Urinary bladder (tissue), 4 donors: ENCODE data around the gene SGSM1. TPM values are rescaled to one million over a fixed set of nuclear protein-coding genes. Genes with fewer than 3 reads are reported as not detected.
"Not testable (repeated sequence)": the region's sequence is repeated elsewhere in the genome, so short reads cannot be mapped to it uniquely, and the experiment has no call there.

Experiments used
- DNase-seq: peaks from one replicate; pipeline ENCODE4 v3.0.0-alpha.2; 2015; ENCODE audit errors: extremely low spot score
- H3K27ac ChIP-seq: one replicate; pipeline ENCODE4 v1.5.1; 2013; ENCODE audit warnings: low read depth, mild to moderate bottlenecking, moderate library complexity
- H3K36me3 ChIP-seq: one replicate; pipeline ENCODE4 v1.6.1; 2013; ENCODE audit warnings: mild to moderate bottlenecking, moderate library complexity; ENCODE audit not compliant: insufficient read depth
- H3K4me1 ChIP-seq: one replicate; pipeline ENCODE4 v1.6.1; 2013; ENCODE audit warnings: mild to moderate bottlenecking, moderate library complexity; ENCODE audit not compliant: insufficient read depth
- H3K4me3 ChIP-seq: one replicate; pipeline ENCODE4 v1.5.1; 2013; ENCODE audit warnings: low read depth, low read length
- WGBS: extraction: QIAGEN DNeasy Blood & Tissue Kit; methylation state at CpG from one replicate; pipeline ENCODE4 v1.1.7; 2013; 5-methylcytosine and 5-hydroxymethylcytosine counted together
- polyA plus RNA-seq: library from polyadenylated mRNA; stranded (reverse); fragments of 200-250 nt; gene quantifications from one replicate; pipeline ENCODE4 v1.2.3, GENCODE V29; 2013
- total RNA-seq: library from RNA; depleted of rRNA; stranded (reverse); fragments of >200 nt; gene quantifications from one replicate; pipeline ENCODE4 v1.2.3, GENCODE V29; 2014
- donor health status: healthy with polysubstance abuse.
- donor health status: healthy.

The SGSM1 gene
- total and polyA plus RNA-seq, 2 donors: 1.9 to 2.0 TPM

DNA sequence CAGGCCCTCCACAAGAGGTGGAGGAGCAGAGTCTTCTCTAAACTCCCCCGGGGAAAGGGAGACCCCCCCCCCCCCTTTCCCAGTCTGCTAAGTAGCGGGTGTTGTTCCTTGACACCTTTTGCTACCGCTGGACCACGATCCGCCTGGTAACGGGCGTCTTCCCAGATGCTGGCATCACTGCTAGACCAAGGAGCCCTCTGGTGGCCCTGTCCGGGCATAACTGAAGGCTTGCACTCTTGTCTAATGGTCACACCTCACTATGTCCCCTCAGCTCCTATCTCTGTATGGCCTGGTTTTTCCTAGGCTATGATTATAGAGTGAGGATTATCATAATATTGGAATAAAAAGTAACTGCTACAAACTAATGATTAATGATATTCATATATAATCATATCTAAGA, 31.5 kb downstream of the SGSM1 start:
- not testable (repeated sequence) for H3K4me3 ChIP-seq, H3K4me1 ChIP-seq, H3K36me3 ChIP-seq, DNase-seq, H3K27ac ChIP-seq
- 73% methylated on average over 5 of the region's 8 CpGs for WGBS

DNA sequence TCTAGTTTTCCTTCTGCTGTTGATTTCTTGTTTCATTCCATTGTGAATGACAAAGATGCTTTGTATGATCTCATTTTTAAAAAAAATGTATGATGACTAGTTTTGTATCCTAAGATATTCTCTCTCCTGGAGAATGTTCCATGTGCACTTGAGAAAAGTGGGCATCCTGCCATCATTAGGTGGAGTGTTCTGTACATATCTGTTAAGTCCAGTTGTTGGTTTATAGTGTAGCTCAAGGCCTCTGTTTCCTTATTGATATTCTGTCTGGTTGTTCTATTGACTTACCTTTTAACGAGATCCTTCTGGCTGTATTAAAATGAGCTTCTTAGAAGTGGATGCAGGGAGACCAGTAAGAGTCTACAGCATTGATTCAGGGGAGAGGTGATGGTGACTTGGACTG, 35.2 kb downstream of the SGSM1 start:
- H3K4me1 ChIP-seq: no peaks in the 10 kb centered on the region
- no peak overlapping the region for H3K4me3 ChIP-seq
- 76% methylated on average over 1 of the region's 1 CpG for WGBS
- H3K27ac ChIP-seq: no peak overlapping the region
- DNase-seq: no peak
- no peaks in the 10 kb centered on the region for H3K36me3 ChIP-seq

DNA sequence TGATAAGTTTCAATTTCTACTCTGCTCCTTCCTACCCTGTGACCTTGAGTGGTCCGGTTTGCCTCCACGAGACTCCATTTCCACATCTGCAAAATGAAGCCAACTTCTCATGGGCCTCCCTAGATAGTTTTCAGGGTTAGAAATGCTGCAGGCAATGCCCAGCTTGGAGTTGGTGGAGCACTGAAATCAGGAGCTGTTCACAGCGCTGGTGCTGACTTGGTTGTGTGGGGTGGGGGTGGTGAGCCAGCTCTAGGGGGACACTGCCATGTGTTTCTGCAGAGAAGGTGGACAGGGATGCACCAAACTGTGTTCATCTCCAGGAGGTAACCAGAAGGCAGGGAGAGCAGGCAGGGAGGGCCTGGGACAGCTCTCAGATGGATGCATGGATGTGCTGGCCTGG, 37.0 kb downstream of the SGSM1 start:
- no peak overlapping the region for H3K4me3 ChIP-seq
- H3K36me3 ChIP-seq: no peaks in the 10 kb centered on the region
- no peaks in the 10 kb centered on the region for H3K4me1 ChIP-seq
- H3K27ac ChIP-seq: no peak overlapping the region
- 75% methylated on average over 3 of the region's 3 CpGs for WGBS
- DNase-seq: no peak

DNA sequence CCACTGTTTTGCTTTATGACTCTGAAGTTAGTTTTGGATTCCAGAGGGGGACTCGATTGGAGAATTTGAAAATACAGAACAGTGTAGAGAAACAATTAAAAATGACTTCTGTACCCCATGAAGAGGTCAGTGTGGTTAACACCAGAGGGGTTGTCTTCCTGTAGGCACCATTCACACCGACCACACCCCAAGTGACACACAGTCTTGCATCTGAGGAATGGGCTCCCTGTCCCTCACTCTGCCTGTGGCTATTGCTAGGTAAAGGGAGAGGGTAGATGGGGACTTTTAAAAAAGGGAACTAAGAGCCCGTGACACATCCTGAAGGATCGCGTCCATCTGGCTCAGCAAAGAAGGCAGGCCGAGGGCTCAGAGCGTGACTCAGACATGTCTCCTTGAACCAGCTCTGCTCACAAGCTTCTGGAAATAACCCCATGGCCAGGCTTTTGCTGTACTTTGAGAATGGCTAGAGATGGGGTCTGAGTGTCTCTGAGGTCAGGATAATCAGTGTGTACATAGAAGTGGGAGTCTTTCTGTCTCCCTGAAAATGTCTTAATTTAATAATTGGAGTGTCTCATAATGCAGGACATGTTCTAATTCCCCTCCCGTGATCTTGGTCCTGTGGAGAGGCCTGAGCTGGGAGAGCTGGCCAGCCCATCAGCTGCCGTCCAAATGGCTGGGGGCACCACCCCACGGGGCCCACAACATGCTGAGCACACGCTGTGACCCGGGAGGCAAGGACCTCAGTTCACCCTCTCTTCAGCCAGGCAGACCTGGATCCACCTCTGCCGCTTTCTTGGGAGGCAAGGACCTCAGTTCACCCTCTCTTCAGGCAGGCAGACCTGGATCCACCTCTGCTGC, 39.3 kb downstream of the SGSM1 start:
- no peak overlapping the region for H3K4me3 ChIP-seq
- no peaks in the 10 kb centered on the region for H3K4me1 ChIP-seq
- DNase-seq: no peak
- no peaks in the 10 kb centered on the region for H3K36me3 ChIP-seq
- WGBS: 69% methylated on average over 13 of the region's 13 CpGs
- no peak overlapping the region for H3K27ac ChIP-seq

DNA sequence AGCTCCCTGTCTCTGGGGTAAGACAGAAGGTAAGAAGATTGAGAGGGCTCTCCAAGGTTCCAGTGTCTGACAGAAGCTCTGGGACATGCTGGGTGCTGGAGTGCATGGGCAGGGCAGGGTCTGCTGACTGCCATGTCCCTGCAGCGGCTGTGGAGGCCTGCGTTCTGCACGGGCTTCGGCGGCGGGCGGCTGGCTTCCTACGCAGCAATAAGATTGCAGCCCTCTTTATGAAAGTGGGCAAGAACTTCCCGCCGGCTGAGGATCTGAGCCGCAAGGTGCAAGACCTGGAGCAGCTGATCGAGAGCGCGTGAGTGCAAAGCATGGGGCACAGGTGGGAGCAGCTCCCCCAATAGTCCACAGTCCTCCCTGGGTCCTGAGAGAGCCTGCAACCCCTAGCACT, 41.5 kb downstream of the SGSM1 start:
- no peak for DNase-seq
- 97% methylated on average over 14 of the region's 14 CpGs for WGBS
- H3K4me3 ChIP-seq: no peak overlapping the region

DNA sequence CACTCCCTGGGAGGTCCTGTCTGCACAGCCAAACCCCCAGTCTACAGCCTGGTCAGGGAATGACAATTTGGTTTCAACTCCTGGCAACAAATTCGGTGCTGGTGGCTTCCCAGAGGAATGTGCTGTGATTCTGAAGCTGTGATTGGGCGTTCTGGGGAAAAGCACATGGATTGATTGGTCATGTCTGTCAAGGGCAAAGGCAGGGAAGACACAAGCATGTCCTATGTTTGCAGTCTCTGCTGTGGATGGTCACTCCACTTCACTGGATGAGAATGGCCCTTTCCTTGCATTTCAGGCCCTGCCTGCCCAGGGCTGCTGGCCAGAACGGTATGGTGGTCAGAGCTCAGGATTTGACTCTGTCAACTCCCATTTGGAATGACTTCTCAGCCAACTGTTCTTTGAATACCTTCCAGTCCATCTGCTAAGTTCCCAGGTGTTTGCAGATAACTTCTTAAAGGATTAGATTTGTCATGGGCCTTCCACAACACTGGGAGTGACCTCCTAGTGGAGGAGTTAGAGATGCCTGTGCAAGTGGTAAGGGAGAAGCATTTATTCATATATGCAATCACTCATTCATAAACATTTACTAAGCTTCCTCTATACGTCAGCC, 42.7 kb downstream of the SGSM1 start:
- no peak for DNase-seq
- WGBS: 77% methylated on average over 4 of the region's 4 CpGs
- Histone ChIP-seq H3K27ac (no peak overlapping the region), H3K36me3 (no peaks in the 10 kb centered on the region), H3K4me1 (no peaks in the 10 kb centered on the region), H3K4me3 (no peak overlapping the region)

More for the DNA sequence above, 41.5 kb downstream of the SGSM1 start:
- Histone ChIP-seq H3K36me3 (no peaks in the 10 kb centered on the region), H3K4me1 (no peaks in the 10 kb centered on the region), H3K27ac (no peak overlapping the region)

DNA sequence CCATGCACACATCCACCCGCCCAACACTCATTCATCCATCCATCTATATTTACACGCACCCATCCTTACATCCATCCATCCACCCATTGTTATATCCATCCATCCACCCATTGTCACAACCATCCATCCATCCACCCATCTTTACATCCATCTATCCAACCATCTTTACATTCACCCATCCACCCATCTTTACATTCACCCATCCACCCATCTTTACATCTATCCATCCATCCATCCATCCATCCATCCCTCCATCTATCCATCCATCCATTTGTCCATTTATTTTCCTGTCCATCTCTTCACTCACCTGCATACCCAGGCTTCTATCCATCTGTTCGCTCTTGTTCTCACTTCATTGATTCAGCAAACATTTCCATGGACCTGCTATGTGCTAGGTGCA, 49.8 kb downstream of the SGSM1 start:
- Histone ChIP-seq H3K27ac (no peak overlapping the region), H3K4me1 (no peaks in the 10 kb centered on the region), H3K36me3 (no peaks in the 10 kb centered on the region), H3K4me3 (no peak overlapping the region)
- no peak for DNase-seq
- 96% methylated on average over 3 of the region's 3 CpGs for WGBS

DNA sequence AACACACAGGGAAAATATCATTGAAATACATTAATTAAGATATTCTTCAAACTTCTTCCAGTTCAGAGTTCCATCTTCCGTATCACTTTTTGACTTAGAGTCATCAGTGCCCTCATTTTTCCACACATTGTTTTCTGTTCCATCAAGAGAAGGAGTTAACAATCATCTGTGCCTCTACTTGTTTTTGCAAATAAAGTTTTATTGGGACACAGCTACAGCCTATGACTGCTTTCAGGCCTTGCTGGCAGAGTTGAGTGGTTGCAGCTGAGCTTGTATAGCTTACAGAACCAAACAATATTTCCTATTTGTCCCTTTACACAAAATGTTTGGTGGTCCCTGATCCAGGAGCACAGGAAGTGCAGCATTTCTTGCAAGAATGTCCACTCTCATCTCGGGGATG, 51.6 kb downstream of the SGSM1 start:
- H3K4me3 ChIP-seq: no peak overlapping the region
- H3K36me3 ChIP-seq: no peaks in the 10 kb centered on the region
- no peak for DNase-seq
- H3K27ac ChIP-seq: no peak overlapping the region
- no peaks in the 10 kb centered on the region for H3K4me1 ChIP-seq
- 80% methylated on average over 2 of the region's 2 CpGs for WGBS

DNA sequence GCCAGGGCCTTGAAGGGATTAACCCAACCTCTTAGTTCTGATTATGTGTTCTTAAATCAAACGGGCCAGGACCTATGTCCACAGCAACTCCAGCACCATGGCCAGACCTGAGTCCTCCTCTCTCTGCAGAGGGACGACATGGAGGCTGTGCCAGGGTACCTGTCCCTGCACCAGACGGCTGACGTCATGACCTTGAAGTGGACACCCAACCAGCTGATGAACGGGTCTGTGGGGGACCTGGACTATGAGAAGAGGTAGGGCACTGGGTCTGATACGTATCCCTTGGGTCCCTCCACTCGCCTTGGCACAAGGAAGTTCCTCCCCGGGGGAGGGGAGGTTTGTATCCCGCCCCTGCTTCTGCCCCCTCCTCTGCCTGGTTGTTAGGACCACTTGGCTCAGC, 53.6 kb downstream of the SGSM1 start:
- 81% methylated on average over 9 of the region's 9 CpGs for WGBS
- Histone ChIP-seq H3K36me3 (no peaks in the 10 kb centered on the region), H3K4me3 (no peak overlapping the region)

DNA sequence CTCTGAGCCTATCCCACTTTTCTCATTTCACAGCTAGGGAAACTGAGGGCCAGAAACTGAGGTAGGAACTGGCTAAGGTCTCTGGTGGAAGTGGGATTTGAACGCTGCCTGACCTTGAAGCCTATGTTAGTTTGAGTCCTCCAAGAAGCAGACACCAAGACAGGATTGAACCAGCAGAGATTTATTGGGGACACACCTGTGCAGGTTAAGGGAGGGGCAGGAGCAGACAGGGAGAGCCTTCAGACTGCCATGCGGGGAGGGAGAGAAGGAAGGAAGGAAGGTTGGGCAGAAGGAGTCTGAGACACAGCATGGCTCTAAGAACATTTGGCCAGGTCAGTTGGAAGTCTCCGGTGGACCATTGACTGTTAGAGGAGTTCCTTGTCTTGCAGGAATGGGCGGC, 59.5 kb downstream of the SGSM1 start:
- Histone ChIP-seq H3K4me3 (no peak overlapping the region), H3K27ac (no peak overlapping the region), H3K4me1 (no peaks in the 10 kb centered on the region), H3K36me3 (no peaks in the 10 kb centered on the region)
- WGBS: 92% methylated on average over 4 of the region's 4 CpGs
- DNase-seq: no peak

More for the DNA sequence above, 53.6 kb downstream of the SGSM1 start:
- no peak for DNase-seq
- Histone ChIP-seq H3K4me1 (no peaks in the 10 kb centered on the region), H3K27ac (no peak overlapping the region)

DNA sequence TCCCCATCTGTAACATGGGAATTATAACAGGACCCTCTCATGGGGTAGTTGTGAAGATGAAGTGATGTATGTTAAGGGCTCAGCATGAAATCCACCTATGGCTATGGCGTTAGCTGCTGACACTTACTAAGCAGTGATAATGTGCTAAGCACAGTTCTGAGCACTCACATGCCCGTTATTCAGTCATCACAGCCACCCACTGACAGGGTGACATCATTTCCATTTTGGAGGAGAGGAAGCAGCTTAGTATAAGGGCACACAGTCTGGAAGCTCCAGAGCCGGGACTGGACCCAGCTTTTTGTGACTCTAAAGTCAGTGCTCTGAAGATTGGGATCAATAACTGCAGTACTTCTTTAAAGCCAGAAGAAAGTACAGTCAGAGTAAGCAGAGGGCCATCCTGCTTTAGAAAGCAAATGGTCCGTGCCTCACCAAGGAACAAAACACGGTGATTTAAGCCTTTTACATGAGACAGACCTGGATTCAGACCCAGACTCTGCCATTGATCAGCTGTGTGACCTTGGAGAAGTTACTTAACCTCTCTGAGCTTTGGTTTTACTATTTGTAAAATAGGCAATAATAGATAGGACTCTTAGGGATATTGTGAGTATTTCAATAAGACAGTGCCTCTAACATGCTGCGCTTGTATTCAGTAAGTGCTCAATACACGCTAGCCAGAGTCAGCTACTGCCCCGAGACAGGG, 61.5 kb downstream of the SGSM1 start:
- WGBS: 83% methylated on average over 8 of the region's 8 CpGs
- no peak for DNase-seq
- Histone ChIP-seq H3K4me1 (no peaks in the 10 kb centered on the region), H3K36me3 (no peaks in the 10 kb centered on the region), H3K27ac (no peak overlapping the region), H3K4me3 (no peak overlapping the region)

DNA sequence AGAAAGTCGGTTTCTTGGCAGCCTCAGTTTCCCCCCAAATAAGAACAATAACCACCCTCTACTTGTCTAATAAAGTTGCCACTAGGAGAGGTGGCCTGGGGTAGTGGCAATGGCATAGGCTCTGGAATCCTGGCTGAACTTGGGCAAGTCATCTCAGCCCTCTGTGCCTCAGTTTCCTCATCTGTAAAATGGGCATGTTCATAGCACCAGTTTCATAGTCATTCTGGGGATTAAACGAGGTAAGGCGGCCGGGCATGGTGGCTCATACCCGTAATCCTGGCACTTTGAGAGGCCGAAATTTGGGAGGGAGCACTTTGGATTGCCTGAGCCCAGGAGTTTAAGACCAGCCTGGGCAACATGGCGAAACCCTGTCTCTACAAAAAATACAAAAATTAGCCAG, 63.0 kb downstream of the SGSM1 start:
- 93% methylated on average over 7 of the region's 7 CpGs for WGBS
- DNase-seq: no peak
- Histone ChIP-seq H3K4me3 (no peak overlapping the region), H3K36me3 (no peaks in the 10 kb centered on the region), H3K27ac (no peak overlapping the region), H3K4me1 (no peaks in the 10 kb centered on the region)

DNA sequence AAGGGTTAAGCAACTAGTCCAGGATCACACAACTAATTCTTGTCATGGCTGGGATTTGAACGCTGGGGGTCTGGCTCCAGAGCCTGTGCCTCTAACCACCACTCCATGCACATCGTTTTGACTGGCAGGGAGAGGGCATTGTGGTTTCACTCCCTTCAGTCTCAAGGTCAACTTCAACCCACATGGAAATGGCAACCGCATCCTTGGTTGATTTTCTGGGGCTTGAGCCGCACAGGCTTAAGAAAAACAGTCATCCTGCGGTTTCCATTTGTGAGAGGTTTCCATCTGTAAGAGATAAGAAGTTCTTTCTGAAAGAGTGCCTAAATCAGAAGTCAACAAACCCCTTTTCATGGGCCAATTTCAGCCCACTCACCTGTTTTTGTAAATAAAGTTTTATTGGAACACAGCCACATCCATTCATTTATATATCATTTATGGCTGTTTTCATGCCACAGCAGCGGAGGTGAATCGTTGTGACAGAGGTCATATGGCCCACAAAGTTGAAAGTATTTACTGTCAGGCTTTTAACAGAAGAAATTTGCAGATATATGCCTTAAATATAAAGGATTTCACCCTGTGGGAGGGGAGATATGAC, 65.7 kb downstream of the SGSM1 start:
- H3K36me3 ChIP-seq: no peaks in the 10 kb centered on the region
- no peaks in the 10 kb centered on the region for H3K4me1 ChIP-seq
- no peak overlapping the region for H3K4me3 ChIP-seq
- DNase-seq: no peak
- H3K27ac ChIP-seq: no peak overlapping the region
- WGBS: 77% methylated on average over 7 of the region's 7 CpGs
